ENCODE results near the gene PAX3. TPM values are rescaled to one million over a fixed set of nuclear protein-coding genes. Genes with fewer than 3 reads are reported as not detected.

The PAX3 gene
- total RNA-seq, 1 donor from 2014 or later = not detected

- no peak for DNase-seq (ENCODE audit: extremely low read depth, low read depth, low spot score)
Measured at GRCh38 chr2:222281506-222281905, 17.3 kb downstream of the PAX3 start.

GRCh38 chr2:222280795-222281194 lies 18.0 kb downstream of the PAX3 start:
- DNase-seq (ENCODE audit: extremely low read depth, low read depth, low spot score) = no peak

- no peak for DNase-seq (ENCODE audit: extremely low read depth, low read depth, low spot score)
Measured at GRCh38 chr2:222272446-222273015, 26.3 kb downstream of the PAX3 start.

GRCh38 chr2:222271854-222272253 lies 26.9 kb downstream of the PAX3 start:
- no peak for DNase-seq (ENCODE audit: extremely low read depth, low read depth, low spot score)

- no peak for DNase-seq (ENCODE audit: extremely low read depth, low read depth, low spot score)
Measured at GRCh38 chr2:222270396-222270795, 28.4 kb downstream of the PAX3 start.

- no peak for DNase-seq (ENCODE audit: extremely low read depth, low read depth, low spot score)
Measured at GRCh38 chr2:222269132-222269531, 29.7 kb downstream of the PAX3 start.

- DNase-seq (ENCODE audit: extremely low read depth, low read depth, low spot score) = no peak
Measured at GRCh38 chr2:222268311-222268990, 30.3 kb downstream of the PAX3 start.

- no peak for DNase-seq (ENCODE audit: extremely low read depth, low read depth, low spot score)
Measured at GRCh38 chr2:222264791-222265320, 33.9 kb downstream of the PAX3 start.

GRCh38 chr2:222261504-222261903 lies 37.3 kb downstream of the PAX3 start:
- no peak for DNase-seq (ENCODE audit: extremely low read depth, low read depth, low spot score)

GRCh38 chr2:222257645-222258044 lies 41.2 kb downstream of the PAX3 start:
- DNase-seq (ENCODE audit: extremely low read depth, low read depth, low spot score) = no peak

GRCh38 chr2:222256250-222256649 lies 42.5 kb downstream of the PAX3 start:
- DNase-seq (ENCODE audit: extremely low read depth, low read depth, low spot score) = no peak

GRCh38 chr2:222255090-222255489 lies 43.7 kb downstream of the PAX3 start:
- DNase-seq (ENCODE audit: extremely low read depth, low read depth, low spot score) = no peak

GRCh38 chr2:222250313-222250712 lies 48.5 kb downstream of the PAX3 start:
- DNase-seq (ENCODE audit: extremely low read depth, low read depth, low spot score) = no peak

- no peak for DNase-seq (ENCODE audit: extremely low read depth, low read depth, low spot score)
Measured at GRCh38 chr2:222249444-222249843, 49.4 kb downstream of the PAX3 start.

GRCh38 chr2:222248818-222249217 lies 50.0 kb downstream of the PAX3 start:
- DNase-seq (ENCODE audit: extremely low read depth, low read depth, low spot score) = no peak

GRCh38 chr2:222248256-222248655 lies 50.5 kb downstream of the PAX3 start:
- no peak for DNase-seq (ENCODE audit: extremely low read depth, low read depth, low spot score)

- no peak for DNase-seq (ENCODE audit: extremely low read depth, low read depth, low spot score)
Measured at GRCh38 chr2:222242532-222242931, 56.3 kb downstream of the PAX3 start.

GRCh38 chr2:222241128-222241870 lies 57.5 kb downstream of the PAX3 start:
- DNase-seq (ENCODE audit: extremely low read depth, low read depth, low spot score) = no peak

- no peak for DNase-seq (ENCODE audit: extremely low read depth, low read depth, low spot score)
Measured at GRCh38 chr2:222240676-222241049, 58.1 kb downstream of the PAX3 start.

- no peak for DNase-seq (ENCODE audit: extremely low read depth, low read depth, low spot score)
Measured at GRCh38 chr2:222239945-222240675, 58.7 kb downstream of the PAX3 start.

GRCh38 chr2:222239091-222239490 lies 59.7 kb downstream of the PAX3 start:
- no peak for DNase-seq (ENCODE audit: extremely low read depth, low read depth, low spot score)
